Liver (tissue), 3 donors: ENCODE results near the gene NFATC1.

Experiments used
- EGR1 ChIP-seq, 2 donors: IDR thresholded peaks; 2 replicates each; pipeline ENCODE4 v1.6.1; 2016 to 2018; ENCODE audit warnings: antibody characterized with exemption in 2 of 2, low read depth in 2 of 2
- FOXA2 ChIP-seq: IDR thresholded peaks from 2 replicates; pipeline ENCODE4 v1.6.1; 2016; ENCODE audit warnings: antibody characterized with exemption
- HNF4G ChIP-seq: IDR thresholded peaks from 2 replicates; pipeline ENCODE4 v1.6.1; 2016; ENCODE audit warnings: antibody characterized with exemption
- JUND ChIP-seq, 2 donors: IDR thresholded peaks; 2 replicates each; pipeline ENCODE4 v1.6.1; 2016; ENCODE audit warnings: antibody characterized with exemption in 2 of 2
- TAF1 ChIP-seq: conservative IDR thresholded peaks from 2 replicates; pipeline ENCODE4 v1.6.1; 2016; ENCODE audit warnings: antibody characterized with exemption, mild to moderate bottlenecking
- YY1 ChIP-seq: IDR thresholded peaks from 2 replicates; pipeline ENCODE4 v1.6.1; 2016; ENCODE audit warnings: antibody characterized with exemption, mild to moderate bottlenecking
- TF ChIP-seq, protein P1 (sequence below): fragments of 150-350 bp; IDR thresholded peaks from 2 replicates; pipeline ENCODE4 v1.5.1; 2017; ENCODE audit warnings: improper control_type of control experiment, low read depth, low read length; ENCODE audit not compliant: missing input control
- TF ChIP-seq, protein P2 (sequence below): IDR thresholded peaks from 2 replicates; pipeline ENCODE4 v1.6.1; 2016; ENCODE audit warnings: antibody characterized with exemption
- TF ChIP-seq, protein P3 (sequence below): IDR thresholded peaks from 2 replicates; pipeline ENCODE4 v1.6.1; 2016; ENCODE audit warnings: antibody characterized with exemption
- TF ChIP-seq, protein P4 (sequence below): IDR thresholded peaks from 2 replicates; pipeline ENCODE4 v1.6.1; 2016; ENCODE audit warnings: antibody characterized with exemption
- TF ChIP-seq, protein P5 (sequence below): IDR thresholded peaks from 2 replicates; pipeline ENCODE4 v1.6.1; 2016; ENCODE audit warnings: antibody characterized with exemption, mild to moderate bottlenecking
- donor health status: healthy.
- donor health status: healthy.

DNA sequence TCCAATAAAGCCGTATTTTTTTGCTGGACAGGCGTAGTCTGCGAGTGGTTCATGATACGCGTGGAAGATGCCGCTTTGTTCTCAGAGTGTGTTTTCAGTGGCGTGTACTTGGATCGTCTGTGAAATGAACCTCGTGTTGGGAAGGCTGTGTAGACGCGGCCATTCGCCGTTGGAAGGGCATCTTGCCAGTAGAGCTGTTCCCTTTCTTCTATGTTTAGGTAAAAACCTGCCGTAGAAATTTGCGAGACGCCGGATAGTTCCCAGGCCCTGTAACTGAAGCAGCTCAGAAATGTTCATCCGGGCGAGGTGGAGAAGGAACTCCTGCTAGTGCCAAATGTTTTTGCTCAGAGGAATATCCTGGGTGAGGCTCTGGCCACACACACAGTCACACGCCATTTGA, 133.6 kb downstream of the NFATC1 start:
- TF ChIP-seq FOXA2 = no peak
- TF ChIP-seq EGR1 (IDR thresholded peaks at IDR 0.05; ENCODE audit: low read depth in 2 of 2) = no peak
- TF ChIP-seq, protein P1, sequence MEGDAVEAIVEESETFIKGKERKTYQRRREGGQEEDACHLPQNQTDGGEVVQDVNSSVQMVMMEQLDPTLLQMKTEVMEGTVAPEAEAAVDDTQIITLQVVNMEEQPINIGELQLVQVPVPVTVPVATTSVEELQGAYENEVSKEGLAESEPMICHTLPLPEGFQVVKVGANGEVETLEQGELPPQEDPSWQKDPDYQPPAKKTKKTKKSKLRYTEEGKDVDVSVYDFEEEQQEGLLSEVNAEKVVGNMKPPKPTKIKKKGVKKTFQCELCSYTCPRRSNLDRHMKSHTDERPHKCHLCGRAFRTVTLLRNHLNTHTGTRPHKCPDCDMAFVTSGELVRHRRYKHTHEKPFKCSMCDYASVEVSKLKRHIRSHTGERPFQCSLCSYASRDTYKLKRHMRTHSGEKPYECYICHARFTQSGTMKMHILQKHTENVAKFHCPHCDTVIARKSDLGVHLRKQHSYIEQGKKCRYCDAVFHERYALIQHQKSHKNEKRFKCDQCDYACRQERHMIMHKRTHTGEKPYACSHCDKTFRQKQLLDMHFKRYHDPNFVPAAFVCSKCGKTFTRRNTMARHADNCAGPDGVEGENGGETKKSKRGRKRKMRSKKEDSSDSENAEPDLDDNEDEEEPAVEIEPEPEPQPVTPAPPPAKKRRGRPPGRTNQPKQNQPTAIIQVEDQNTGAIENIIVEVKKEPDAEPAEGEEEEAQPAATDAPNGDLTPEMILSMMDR = no peak
- TF ChIP-seq, protein P2, sequence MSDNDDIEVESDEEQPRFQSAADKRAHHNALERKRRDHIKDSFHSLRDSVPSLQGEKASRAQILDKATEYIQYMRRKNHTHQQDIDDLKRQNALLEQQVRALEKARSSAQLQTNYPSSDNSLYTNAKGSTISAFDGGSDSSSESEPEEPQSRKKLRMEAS = no peak
- no peak for TF ChIP-seq JUND (IDR thresholded peaks at IDR 0.05)
- TF ChIP-seq, protein P3, sequence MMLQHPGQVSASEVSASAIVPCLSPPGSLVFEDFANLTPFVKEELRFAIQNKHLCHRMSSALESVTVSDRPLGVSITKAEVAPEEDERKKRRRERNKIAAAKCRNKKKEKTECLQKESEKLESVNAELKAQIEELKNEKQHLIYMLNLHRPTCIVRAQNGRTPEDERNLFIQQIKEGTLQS = no peak
- TF ChIP-seq, protein P4, sequence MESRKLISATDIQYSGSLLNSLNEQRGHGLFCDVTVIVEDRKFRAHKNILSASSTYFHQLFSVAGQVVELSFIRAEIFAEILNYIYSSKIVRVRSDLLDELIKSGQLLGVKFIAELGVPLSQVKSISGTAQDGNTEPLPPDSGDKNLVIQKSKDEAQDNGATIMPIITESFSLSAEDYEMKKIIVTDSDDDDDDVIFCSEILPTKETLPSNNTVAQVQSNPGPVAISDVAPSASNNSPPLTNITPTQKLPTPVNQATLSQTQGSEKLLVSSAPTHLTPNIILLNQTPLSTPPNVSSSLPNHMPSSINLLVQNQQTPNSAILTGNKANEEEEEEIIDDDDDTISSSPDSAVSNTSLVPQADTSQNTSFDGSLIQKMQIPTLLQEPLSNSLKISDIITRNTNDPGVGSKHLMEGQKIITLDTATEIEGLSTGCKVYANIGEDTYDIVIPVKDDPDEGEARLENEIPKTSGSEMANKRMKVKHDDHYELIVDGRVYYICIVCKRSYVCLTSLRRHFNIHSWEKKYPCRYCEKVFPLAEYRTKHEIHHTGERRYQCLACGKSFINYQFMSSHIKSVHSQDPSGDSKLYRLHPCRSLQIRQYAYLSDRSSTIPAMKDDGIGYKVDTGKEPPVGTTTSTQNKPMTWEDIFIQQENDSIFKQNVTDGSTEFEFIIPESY = no peak
- TF ChIP-seq YY1 = no peak
- TF ChIP-seq TAF1 = no peak
- TF ChIP-seq, protein P5, sequence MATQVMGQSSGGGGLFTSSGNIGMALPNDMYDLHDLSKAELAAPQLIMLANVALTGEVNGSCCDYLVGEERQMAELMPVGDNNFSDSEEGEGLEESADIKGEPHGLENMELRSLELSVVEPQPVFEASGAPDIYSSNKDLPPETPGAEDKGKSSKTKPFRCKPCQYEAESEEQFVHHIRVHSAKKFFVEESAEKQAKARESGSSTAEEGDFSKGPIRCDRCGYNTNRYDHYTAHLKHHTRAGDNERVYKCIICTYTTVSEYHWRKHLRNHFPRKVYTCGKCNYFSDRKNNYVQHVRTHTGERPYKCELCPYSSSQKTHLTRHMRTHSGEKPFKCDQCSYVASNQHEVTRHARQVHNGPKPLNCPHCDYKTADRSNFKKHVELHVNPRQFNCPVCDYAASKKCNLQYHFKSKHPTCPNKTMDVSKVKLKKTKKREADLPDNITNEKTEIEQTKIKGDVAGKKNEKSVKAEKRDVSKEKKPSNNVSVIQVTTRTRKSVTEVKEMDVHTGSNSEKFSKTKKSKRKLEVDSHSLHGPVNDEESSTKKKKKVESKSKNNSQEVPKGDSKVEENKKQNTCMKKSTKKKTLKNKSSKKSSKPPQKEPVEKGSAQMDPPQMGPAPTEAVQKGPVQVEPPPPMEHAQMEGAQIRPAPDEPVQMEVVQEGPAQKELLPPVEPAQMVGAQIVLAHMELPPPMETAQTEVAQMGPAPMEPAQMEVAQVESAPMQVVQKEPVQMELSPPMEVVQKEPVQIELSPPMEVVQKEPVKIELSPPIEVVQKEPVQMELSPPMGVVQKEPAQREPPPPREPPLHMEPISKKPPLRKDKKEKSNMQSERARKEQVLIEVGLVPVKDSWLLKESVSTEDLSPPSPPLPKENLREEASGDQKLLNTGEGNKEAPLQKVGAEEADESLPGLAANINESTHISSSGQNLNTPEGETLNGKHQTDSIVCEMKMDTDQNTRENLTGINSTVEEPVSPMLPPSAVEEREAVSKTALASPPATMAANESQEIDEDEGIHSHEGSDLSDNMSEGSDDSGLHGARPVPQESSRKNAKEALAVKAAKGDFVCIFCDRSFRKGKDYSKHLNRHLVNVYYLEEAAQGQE = no peak
- no peak for TF ChIP-seq HNF4G
